Urinary bladder (tissue), 4 donors: ENCODE data around the gene NHLRC4. TPM values are rescaled to one million over a fixed set of nuclear protein-coding genes. Genes with fewer than 3 reads are reported as not detected.
"Not testable (repeated sequence)": the region's sequence is repeated elsewhere in the genome, so short reads cannot be mapped to it uniquely, and the experiment has no call there.

Experiments
- DNase-seq: peaks from one replicate; pipeline ENCODE4 v3.0.0-alpha.2; 2015; ENCODE audit errors: extremely low spot score
- H3K27ac ChIP-seq: one replicate; pipeline ENCODE4 v1.5.1; 2013; ENCODE audit warnings: low read depth, mild to moderate bottlenecking, moderate library complexity
- H3K36me3 ChIP-seq: one replicate; pipeline ENCODE4 v1.6.1; 2013; ENCODE audit warnings: mild to moderate bottlenecking, moderate library complexity; ENCODE audit not compliant: insufficient read depth
- H3K4me1 ChIP-seq: one replicate; pipeline ENCODE4 v1.6.1; 2013; ENCODE audit warnings: mild to moderate bottlenecking, moderate library complexity; ENCODE audit not compliant: insufficient read depth
- H3K4me3 ChIP-seq: one replicate; pipeline ENCODE4 v1.5.1; 2013; ENCODE audit warnings: low read depth, low read length
- WGBS: extraction: QIAGEN DNeasy Blood & Tissue Kit; methylation state at CpG from one replicate; pipeline ENCODE4 v1.1.7; 2013; 5-methylcytosine and 5-hydroxymethylcytosine counted together
- polyA plus RNA-seq: library from polyadenylated mRNA; stranded (reverse); fragments of 200-250 nt; gene quantifications from one replicate; pipeline ENCODE4 v1.2.3, GENCODE V29; 2013
- total RNA-seq: library from RNA; depleted of rRNA; stranded (reverse); fragments of >200 nt; gene quantifications from one replicate; pipeline ENCODE4 v1.2.3, GENCODE V29; 2014
- donor health status: healthy with polysubstance abuse.
- donor health status: healthy.

NHLRC4 gene
- total and polyA plus RNA-seq, 2 donors = 1.0 to 1.8 TPM

DNA sequence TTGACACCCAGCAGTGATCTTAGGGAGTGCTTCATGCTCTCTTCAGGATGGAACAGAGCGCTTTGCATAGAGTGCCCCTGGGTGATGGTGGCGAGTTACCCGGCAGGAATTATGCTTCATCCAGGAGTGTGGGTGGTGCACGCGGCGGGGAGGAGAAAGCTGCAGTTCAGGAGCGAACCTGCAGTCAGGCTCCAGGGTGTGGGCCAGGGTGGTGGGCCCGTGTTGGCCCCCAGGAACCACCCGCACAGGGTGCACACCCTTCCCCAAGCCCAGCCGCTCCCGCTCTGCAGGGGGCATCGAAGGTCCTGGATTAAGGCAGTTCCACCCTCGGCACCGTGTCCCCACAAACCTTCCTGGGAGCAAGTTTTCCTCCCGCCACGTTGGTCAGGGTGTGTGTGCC, 27.0 kb downstream of the NHLRC4 start:
- DNase-seq = no peak
- Histone ChIP-seq H3K36me3 (no peaks in the 10 kb centered on the region), H3K4me3 (no peak overlapping the region), H3K4me1 (no peaks in the 10 kb centered on the region), H3K27ac (no peak overlapping the region)
- 85% methylated on average over 16 of the region's 16 CpGs for WGBS

DNA sequence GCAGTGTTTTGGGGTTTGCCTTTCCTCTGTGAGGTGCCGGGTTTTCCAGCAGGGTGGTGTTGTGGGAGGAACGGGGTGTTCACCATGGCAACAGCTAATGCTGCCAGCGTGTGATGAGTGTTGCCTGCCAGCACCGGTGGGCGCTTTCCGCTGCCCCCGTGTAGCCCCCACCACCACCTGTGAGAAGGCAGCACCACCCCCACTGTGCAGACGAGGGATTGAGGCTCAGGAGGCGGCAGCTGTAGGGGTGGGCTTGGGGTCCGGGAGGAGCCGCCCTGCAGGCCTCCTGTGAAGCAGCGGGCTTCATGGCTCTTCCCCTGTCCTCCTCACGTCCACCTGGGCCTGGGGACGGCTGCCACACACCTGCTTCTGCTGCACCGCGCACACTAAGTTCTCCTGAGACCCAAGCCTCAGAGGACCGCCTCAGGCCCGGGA, 28.3 kb downstream of the NHLRC4 start:
- no peaks in the 10 kb centered on the region for H3K36me3 ChIP-seq
- 86% methylated on average over 18 of the region's 18 CpGs for WGBS
- H3K4me3 ChIP-seq = no peak overlapping the region
- H3K27ac ChIP-seq = no peak overlapping the region
- no peaks in the 10 kb centered on the region for H3K4me1 ChIP-seq
- DNase-seq = no peak

DNA sequence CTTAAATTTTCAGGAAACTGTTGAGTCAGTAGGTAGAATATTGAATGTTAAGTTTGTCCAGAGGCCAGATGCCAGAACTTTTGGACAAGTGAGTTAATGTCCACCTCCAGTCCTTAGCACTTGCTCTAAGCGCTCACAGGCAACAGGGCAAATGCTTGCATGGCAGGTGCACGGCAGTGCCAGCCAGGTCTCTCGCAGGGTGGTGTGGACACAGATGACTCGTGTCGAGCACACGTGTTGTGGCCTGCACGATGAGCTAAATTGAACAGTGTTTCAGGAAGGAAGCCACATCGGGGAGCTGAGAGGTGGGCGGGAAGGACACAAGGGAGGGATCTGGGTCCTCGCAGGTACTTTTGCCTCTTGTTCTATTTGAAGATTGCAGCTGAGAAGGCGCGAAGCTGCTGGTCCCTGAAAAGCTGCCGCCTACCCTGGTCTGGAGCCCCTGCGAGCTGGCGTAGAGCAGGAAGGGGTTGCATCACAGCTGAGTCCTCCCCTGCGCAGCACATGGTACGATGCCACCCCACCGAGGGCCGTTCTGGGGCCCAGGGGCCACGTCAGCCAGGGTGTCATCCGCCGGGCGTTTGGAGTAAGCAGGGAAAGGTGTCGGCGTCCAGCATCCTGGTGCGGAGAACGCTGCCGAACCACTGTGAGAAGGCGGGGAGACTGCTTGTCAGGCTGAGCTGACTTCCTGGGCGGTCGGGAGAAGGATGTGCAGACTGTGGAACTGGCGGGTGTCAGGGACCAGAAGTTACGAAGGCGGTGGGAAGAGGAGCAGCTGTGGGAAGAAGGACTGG, 29.3 kb downstream of the NHLRC4 start:
- Histone ChIP-seq H3K36me3 (no peaks in the 10 kb centered on the region), H3K27ac (no peak overlapping the region), H3K4me3 (no peak overlapping the region), H3K4me1 (no peaks in the 10 kb centered on the region)
- WGBS = 89% methylated on average over 34 of the region's 34 CpGs
- no peak for DNase-seq

DNA sequence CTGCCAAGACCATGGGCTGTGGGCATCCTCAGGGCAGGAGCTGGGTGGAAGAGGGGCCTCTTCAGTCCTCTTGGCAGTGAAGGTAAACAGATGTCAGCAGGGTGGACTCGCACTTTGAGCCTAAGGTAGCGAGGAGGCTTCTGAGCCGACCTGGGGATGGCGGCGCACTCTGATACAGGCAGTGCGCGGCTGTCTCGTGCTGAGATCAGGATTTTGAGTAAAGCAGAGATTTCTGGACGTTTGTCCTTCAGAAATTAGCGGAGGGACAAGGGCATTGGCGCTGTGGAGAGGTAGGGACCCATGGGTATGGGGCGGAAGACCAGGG, 29.9 kb downstream of the NHLRC4 start:
- 95% methylated on average over 12 of the region's 12 CpGs for WGBS
- no peaks in the 10 kb centered on the region for H3K4me1 ChIP-seq
- no peak for DNase-seq
- no peak overlapping the region for H3K27ac ChIP-seq
- no peaks in the 10 kb centered on the region for H3K36me3 ChIP-seq
- no peak overlapping the region for H3K4me3 ChIP-seq

DNA sequence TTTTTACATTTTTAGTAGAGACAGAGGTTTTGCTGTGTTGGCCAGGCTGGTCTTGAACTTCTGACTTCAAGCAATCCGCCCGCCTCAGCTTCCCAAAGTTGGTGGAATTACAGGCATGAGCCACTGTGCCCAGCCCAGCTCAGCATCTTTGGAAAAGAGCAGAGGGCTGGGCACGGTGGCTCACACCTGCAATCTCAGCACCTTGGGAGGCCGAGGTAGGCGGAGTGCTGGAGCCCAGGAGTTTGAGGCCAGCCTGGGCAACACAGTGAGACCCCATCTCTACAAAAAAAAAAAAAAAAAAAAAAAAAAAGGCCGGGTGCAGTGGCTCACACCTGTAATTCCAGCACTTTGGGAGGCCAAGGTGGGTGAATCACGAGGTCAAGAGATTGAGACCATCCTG, 30.9 kb downstream of the NHLRC4 start:
- WGBS = 96% methylated on average over 7 of the region's 7 CpGs
- not testable (repeated sequence) for H3K4me1 ChIP-seq, H3K27ac ChIP-seq, H3K4me3 ChIP-seq, H3K36me3 ChIP-seq, DNase-seq

DNA sequence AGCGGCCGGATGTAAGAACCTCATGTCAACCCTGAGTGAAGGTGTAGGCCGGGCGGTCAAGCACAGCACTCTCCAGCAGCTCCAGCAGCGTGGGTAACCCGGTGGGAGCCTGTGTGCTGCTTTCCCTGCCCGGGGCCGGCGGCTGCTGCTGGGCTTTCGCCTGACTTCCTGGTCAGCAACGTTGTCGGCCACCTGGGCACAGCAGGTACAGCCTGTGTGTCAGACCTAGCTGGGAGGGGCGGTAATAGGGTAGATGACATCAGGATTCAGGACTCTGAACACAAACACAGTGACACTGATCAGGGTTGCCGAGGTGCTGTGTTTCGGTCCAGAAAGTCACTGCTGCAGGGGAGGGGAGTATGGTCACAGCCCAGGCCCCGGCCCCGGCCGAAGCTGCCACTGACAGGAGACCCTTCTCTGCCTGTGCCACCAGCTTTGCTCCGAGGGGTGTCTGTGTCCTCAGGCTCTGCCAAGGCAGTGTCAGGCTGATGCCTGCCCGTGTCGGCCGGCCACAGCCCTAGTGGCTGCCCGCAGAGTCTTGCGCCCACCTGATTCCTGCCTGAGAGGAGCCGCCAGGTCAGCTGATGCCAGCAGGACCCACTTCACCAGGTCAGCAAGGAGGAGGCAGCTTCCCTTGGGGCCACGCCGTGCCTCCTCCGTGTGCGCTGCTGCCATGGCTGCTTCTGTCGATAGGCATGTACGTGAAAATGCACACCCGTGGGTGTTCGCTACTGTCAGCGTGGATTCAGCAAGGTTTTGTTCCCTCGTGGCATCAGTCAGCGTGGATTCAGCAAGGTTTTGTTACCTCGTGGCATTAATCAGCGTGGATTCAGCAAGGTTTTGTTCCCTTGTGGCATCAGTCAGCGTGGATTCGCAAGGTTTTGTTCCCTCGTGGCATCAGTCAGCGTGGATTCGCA, 32.3 kb downstream of the NHLRC4 start:
- WGBS = 97% methylated on average over 43 of the region's 43 CpGs

DNA sequence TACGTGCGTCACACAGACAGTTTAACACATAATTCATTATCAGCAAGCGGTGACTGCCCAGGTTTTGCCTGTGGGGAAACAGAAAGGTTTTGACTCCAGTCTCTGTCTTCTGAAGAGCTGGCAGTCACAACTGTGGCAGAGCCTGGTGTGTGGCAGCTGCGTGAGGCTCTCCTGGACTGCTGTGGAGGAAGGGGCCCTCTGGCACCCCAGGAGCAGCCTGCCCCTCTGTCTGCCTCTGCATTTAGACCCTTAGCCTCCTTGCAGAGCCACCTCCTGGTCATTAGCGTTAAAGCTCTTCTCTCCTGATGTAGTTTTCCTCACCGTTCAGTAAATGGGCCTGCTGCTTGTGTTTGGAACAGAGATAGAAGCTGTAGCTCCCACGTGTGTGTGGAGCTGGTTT, 34.0 kb downstream of the NHLRC4 start:
- no peak for DNase-seq
- no peak overlapping the region for H3K4me3 ChIP-seq
- no peaks in the 10 kb centered on the region for H3K4me1 ChIP-seq
- 58% methylated on average over 7 of the region's 7 CpGs for WGBS
- no peaks in the 10 kb centered on the region for H3K36me3 ChIP-seq
- no peak overlapping the region for H3K27ac ChIP-seq

More for the DNA sequence above, 32.3 kb downstream of the NHLRC4 start:
- no peaks in the 10 kb centered on the region for H3K4me1 ChIP-seq
- no peaks in the 10 kb centered on the region for H3K36me3 ChIP-seq
- no peak for DNase-seq
- no peak overlapping the region for H3K4me3 ChIP-seq
- no peak overlapping the region for H3K27ac ChIP-seq

DNA sequence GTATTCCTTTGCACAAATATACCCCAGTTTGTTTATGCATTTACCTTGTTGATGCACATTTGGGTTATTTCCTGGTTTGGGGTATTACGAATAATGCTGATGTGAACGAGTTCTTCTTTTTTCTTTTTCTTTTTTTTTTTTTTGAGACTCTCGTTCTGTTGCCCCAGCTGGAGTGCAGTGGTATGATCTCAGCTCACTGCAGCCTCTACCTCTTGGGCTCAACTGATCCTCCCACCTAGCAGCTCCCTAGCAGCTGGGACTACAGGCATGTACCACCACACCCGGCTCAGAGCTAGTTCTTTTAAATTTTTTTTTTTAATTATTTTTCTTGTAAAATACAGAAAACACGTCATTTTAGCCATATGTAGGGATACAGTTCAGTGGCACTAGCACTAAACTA, 37.1 kb downstream of the NHLRC4 start:
- DNase-seq = no peak
- WGBS = 86% methylated on average over 5 of the region's 5 CpGs
- no peak overlapping the region for H3K27ac ChIP-seq
- no peaks in the 10 kb centered on the region for H3K4me1 ChIP-seq
- H3K36me3 ChIP-seq = no peaks in the 10 kb centered on the region
- no peak overlapping the region for H3K4me3 ChIP-seq

DNA sequence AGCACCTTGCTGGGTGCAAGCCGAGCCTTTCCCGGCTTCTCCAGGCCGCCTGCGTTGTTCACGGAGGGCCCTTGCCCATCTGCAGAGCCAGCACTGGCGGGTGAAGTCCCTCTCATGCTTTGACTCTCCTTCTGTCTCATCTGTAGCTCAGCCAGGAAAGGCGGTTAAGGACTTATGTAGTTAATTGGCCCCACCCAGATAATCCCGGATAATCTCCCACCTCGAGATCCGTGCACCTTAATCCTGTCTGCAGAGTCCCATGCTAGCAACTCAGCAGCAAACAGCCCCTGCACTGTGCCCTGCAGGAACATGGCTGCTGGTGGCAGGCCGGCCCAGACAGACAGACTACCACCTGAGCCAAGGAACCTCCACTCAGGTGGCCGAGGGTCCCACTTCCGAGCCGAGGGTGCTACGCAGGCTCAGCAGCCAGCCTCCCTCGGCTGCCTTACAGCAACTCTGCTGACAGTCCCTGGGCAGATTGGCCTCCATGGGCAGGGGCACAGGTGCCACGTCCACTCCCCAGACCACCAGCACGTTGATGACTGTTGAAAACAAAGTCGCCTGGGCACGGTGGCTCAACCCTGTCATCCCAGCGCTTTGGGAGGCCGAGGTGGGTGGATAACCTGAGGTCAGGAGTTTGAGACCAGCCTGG, 40.0 kb downstream of the NHLRC4 start:
- no peak overlapping the region for H3K27ac ChIP-seq
- H3K36me3 ChIP-seq = no peaks in the 10 kb centered on the region
- no peak overlapping the region for H3K4me3 ChIP-seq
- H3K4me1 ChIP-seq = no peaks in the 10 kb centered on the region
- 92% methylated on average over 22 of the region's 22 CpGs for WGBS
- DNase-seq = no peak

DNA sequence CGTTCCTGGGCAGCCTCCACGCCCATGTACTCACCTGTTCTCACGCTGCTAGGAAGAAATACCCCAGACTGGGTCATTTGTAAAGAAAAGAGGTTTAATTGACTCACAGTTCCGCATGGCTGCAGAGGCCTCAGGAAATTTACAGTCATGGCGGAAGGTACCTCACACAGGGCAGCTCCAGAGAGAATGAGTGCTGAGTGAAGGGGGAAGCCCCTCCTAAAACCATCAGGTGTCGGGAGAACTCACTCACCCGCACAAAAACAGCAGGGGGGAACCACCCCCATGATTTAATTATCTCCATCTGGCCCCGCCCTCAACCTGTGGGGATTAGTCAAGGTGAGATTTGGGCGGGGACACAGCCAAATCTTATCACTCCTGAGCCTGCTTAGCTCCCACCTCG, 41.2 kb downstream of the NHLRC4 start:
- WGBS = 82% methylated on average over 10 of the region's 10 CpGs
- no peak for DNase-seq

DNA sequence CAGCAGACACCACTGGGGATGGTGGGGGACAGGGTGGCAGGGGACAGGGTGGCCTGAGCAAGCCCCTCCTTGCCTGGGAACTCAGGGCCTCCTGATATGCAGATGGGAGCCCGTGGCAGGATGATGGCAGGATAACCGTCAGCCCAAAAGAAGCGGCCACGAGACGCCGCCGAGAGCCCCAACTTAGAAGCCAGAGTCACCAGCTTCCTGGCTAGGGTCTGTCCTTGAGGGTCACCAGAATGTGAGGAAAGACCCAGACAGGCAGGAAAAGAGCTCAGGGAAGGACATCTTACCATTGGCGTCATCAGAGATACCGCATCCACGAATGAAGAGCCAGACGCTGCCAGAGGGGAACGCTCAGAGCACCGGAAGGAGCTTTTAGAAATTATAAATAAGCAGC, 42.5 kb downstream of the NHLRC4 start:
- no peaks in the 10 kb centered on the region for H3K4me1 ChIP-seq
- no peak for DNase-seq
- H3K4me3 ChIP-seq = no peak overlapping the region
- WGBS = 90% methylated on average over 13 of the region's 13 CpGs
- H3K36me3 ChIP-seq = no peaks in the 10 kb centered on the region
- H3K27ac ChIP-seq = no peak overlapping the region

More for the DNA sequence above, 41.2 kb downstream of the NHLRC4 start:
- Histone ChIP-seq H3K4me1 (no peaks in the 10 kb centered on the region), H3K4me3 (no peak overlapping the region), H3K27ac (no peak overlapping the region), H3K36me3 (no peaks in the 10 kb centered on the region)

DNA sequence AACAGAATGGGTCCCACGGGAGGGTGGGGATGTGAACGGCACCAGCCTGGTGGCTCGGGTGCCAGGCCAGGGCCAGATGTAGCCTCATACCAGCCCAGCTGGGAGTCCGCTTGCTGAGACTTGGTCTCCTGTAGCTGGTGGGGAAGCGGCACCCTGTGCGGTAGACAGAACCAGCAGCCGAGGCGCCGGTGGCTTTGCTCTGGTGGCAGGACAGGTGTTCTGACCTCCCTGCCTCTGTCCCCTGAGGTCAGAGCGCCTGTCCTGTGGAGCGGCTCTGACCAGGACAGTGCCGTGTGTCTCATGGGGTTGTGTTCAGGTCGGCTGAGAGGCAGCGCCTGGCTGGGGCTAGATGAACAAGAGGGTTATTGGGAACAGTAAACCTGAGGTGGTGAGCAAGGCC, 43.2 kb downstream of the NHLRC4 start:
- no peaks in the 10 kb centered on the region for H3K4me1 ChIP-seq
- WGBS = 92% methylated on average over 14 of the region's 14 CpGs
- DNase-seq = no peak
- H3K27ac ChIP-seq = no peak overlapping the region
- H3K4me3 ChIP-seq = no peak overlapping the region
- H3K36me3 ChIP-seq = no peaks in the 10 kb centered on the region

DNA sequence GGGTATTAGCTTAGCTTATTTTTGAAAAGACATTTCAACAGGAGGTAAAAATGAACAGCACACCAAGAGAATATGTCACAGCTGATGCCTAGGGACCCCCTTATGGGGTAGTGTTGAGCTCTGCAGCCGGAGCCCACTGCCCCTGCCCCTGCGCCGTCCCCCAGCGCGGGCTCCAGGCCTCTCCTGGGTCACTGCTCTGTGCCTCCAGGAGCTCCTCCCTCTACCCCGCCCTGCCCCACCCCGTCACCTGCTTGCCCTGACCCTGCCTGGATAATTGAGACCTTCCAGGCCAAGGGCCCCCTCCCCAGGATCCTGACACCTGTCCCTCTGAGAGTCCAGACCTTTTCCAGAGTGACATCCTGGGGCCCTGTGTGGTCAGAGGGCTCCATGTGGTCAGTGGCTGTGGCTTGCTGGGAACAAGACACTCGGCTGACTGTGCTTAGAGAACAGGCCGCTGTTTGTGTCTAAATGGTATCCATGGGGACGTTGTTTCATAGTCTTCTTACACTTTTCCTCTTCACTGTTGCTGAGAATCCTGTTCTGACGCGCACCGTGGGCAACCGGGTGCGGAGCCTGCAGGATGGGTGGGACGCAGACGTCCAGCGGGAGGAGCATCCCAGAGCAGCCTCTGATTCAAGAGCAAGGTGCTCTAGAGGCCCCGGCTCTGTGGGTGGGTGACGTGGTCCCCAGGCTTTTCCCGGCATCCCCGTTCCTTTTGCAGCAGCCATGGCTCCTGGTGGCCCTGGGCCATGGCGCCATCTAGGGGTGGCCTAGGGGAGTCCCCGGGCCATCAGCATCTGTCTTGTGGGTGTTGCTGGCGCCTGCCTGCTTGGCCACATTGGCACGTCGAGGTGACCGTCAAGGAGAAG, 43.9 kb downstream of the NHLRC4 start:
- H3K36me3 ChIP-seq = no peaks in the 10 kb centered on the region
- H3K4me1 ChIP-seq = no peaks in the 10 kb centered on the region
- 74% methylated on average over 28 of the region's 28 CpGs for WGBS
- no peak overlapping the region for H3K27ac ChIP-seq
- no peak overlapping the region for H3K4me3 ChIP-seq
- DNase-seq = no peak
